SK-N-SH treated with all-trans-retinoic acid at 6 μM for 48 hours (cell line): ENCODE measurements around the gene KCNG2.

ENCODE experiments used
- ARNTL ChIP-seq: fragments of 450-650 bp; formaldehyde crosslinking; IDR thresholded peaks from 2 replicates; pipeline ENCODE4 v1.5.0; 2020; ENCODE audit warnings: low read depth, mild to moderate bottlenecking, moderate library complexity, borderline replicate concordance
- TF ChIP-seq, protein P1 (sequence below): fragments of 250-450 bp; sonication (Bioruptor Pico); IDR thresholded peaks from 2 replicates; pipeline ENCODE4 v1.5.0; 2020; ENCODE audit warnings: mild to moderate bottlenecking, moderate library complexity
- TF ChIP-seq, protein P2 (sequence below): fragments of 250-450 bp; sonication (Bioruptor Pico); IDR thresholded peaks from 2 replicates; pipeline ENCODE4 v1.5.1; 2020; ENCODE audit warnings: low read depth, mild to moderate bottlenecking, moderate library complexity

DNA sequence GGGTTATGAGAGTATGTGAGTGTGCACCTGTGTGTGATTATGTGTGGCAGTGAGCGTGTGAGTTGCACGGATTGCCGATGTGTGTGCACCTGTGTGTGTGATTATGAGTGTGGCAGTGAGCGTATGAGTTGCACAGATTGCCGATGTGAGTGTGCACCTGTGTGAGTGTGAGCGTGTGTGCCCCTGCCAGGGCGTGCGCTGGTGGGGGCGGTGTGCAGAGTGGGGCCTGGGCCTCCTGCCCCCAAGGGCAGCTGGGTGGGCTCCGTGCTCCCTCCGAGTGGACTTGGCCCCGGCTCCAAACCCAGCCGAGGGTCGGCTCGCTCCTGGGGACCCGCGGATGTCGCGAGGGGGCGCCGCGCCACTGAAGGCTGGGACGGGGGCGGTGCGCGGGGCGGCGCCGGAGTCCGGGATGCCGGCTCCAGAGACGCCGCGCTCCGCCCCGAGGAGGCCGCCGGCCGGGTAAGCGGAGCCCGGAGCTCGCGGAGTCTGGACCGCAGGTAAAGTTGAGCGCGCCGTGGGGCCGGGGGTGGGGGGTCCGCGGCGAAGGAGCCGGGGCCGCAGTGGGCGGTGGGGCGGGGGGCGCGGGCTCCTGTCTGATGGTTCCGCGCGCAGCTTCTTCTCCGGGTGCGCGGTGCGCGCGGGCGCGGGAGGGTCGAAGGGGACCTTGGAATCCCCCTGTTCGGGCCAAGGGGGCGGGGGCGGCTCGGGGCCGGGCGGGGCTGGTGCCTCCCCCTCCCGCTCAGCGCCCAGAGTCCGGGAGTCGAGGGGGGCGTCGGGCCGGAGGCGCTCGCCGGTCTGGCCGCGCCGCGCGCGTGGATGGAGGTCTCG is at the start of gene KCNG2:
- TF ChIP-seq, protein P1, sequence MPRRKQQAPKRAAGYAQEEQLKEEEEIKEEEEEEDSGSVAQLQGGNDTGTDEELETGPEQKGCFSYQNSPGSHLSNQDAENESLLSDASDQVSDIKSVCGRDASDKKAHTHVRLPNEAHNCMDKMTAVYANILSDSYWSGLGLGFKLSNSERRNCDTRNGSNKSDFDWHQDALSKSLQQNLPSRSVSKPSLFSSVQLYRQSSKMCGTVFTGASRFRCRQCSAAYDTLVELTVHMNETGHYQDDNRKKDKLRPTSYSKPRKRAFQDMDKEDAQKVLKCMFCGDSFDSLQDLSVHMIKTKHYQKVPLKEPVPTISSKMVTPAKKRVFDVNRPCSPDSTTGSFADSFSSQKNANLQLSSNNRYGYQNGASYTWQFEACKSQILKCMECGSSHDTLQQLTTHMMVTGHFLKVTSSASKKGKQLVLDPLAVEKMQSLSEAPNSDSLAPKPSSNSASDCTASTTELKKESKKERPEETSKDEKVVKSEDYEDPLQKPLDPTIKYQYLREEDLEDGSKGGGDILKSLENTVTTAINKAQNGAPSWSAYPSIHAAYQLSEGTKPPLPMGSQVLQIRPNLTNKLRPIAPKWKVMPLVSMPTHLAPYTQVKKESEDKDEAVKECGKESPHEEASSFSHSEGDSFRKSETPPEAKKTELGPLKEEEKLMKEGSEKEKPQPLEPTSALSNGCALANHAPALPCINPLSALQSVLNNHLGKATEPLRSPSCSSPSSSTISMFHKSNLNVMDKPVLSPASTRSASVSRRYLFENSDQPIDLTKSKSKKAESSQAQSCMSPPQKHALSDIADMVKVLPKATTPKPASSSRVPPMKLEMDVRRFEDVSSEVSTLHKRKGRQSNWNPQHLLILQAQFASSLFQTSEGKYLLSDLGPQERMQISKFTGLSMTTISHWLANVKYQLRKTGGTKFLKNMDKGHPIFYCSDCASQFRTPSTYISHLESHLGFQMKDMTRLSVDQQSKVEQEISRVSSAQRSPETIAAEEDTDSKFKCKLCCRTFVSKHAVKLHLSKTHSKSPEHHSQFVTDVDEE (CRISPR knock-in tag), result no peak
- TF ChIP-seq ARNTL (CRISPR knock-in tag), result no peak
- TF ChIP-seq, protein P2, sequence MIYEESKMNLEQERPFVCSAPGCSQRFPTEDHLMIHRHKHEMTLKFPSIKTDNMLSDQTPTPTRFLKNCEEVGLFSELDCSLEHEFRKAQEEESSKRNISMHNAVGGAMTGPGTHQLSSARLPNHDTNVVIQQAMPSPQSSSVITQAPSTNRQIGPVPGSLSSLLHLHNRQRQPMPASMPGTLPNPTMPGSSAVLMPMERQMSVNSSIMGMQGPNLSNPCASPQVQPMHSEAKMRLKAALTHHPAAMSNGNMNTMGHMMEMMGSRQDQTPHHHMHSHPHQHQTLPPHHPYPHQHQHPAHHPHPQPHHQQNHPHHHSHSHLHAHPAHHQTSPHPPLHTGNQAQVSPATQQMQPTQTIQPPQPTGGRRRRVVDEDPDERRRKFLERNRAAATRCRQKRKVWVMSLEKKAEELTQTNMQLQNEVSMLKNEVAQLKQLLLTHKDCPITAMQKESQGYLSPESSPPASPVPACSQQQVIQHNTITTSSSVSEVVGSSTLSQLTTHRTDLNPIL, result no peak
